CD14-positive monocyte (primary cell): ENCODE measurements around the gene LIPE. TPM values are rescaled to one million over a fixed set of nuclear protein-coding genes. Genes with fewer than 3 reads are reported as not detected.

Experiments used
- DNase-seq, 3 donors: peaks; one replicate each; pipeline ENCODE4 v3.0.0-alpha.2; 2011 to 2022
- H2AFZ ChIP-seq: 2 replicates; pipeline ENCODE4 v1.6.0; 2012; ENCODE audit warnings: mild to moderate bottlenecking, low read depth, low read length, inconsistent platforms; ENCODE audit not compliant: insufficient read depth, poor library complexity, severe bottlenecking
- H3K27ac ChIP-seq, 2 donors: 1 replicate in 1 of 2; 2 replicates in 1 of 2; pipeline ENCODE4 v1.5.1; 2012 to 2013; ENCODE audit warnings: low read length in 2 of 2, control low read depth in 1 of 2, inconsistent platforms in 1 of 2, low read depth in 1 of 2, mild to moderate bottlenecking in 1 of 2
- H3K27me3 ChIP-seq, 2 donors: one replicate each; pipeline versions ENCODE4 v1.6.0 to v1.6.1; 2011 to 2013; ENCODE audit warnings: low read length in 2 of 2; ENCODE audit not compliant: control insufficient read depth in 2 of 2, insufficient read depth in 2 of 2
- H3K36me3 ChIP-seq, 2 donors: replicated peaks in 1 of 2; 1 replicate in 1 of 2; 2 replicates in 1 of 2; pipeline versions ENCODE4 v1.5.1 to v1.6.1; 2012 to 2013; ENCODE audit warnings: low read length in 2 of 2, control low read depth in 1 of 2, inconsistent platforms in 1 of 2, mild to moderate bottlenecking in 1 of 2; ENCODE audit not compliant: insufficient read depth in 2 of 2, control insufficient read depth in 1 of 2
- H3K4me1 ChIP-seq, 2 donors: 1 replicate in 1 of 2; 2 replicates in 1 of 2; pipeline versions ENCODE4 v1.5.1 to v1.6.1; 2012 to 2013; ENCODE audit warnings: low read length in 2 of 2, control low read depth in 1 of 2, inconsistent platforms in 1 of 2, mild to moderate bottlenecking in 1 of 2, moderate library complexity in 1 of 2; ENCODE audit not compliant: insufficient read depth in 2 of 2, control insufficient read depth in 1 of 2
- H3K4me2 ChIP-seq: replicated peaks from 2 replicates; pipeline ENCODE3; 2012; ENCODE audit warnings: low read length, moderate library complexity, mild to moderate bottlenecking; ENCODE audit not compliant: poor library complexity, severe bottlenecking; ENCODE audit errors: extremely low read depth
- H3K4me3 ChIP-seq, 3 experiments: fragments of 200-600 bp in 1 of 3; sonication (generic) in 1 of 3; replicated peaks in 1 of 3; 1 replicate in 2 of 3; 2 replicates in 1 of 3; pipeline ENCODE4 v1.5.1; 2011 to 2013; ENCODE audit warnings: low read length in 3 of 3, mild to moderate bottlenecking in 3 of 3, control low read depth in 2 of 3, low read depth in 2 of 3, inconsistent platforms in 1 of 3, moderate library complexity in 1 of 3
- H3K79me2 ChIP-seq: 2 replicates; pipeline ENCODE4 v1.6.0; 2012; ENCODE audit warnings: mild to moderate bottlenecking, control low read depth, inconsistent platforms, low read length, moderate library complexity; ENCODE audit not compliant: insufficient read depth
- H3K9ac ChIP-seq: 2 replicates; pipeline ENCODE4 v1.6.0; 2017; ENCODE audit warnings: low read length, mild to moderate bottlenecking; ENCODE audit not compliant: insufficient read depth, poor library complexity, severe bottlenecking
- H3K9me3 ChIP-seq, 2 donors: replicated peaks in 1 of 2; 1 replicate in 1 of 2; 2 replicates in 1 of 2; pipeline versions ENCODE4 v1.5.1 to v1.6.1; 2012 to 2013; ENCODE audit warnings: low read length in 2 of 2, control low read depth in 1 of 2; ENCODE audit not compliant: control insufficient read depth in 1 of 2, insufficient read depth in 1 of 2
- H4K20me1 ChIP-seq: 2 replicates; pipeline ENCODE4 v1.6.0; 2012; ENCODE audit warnings: mild to moderate bottlenecking, low read length, control low read depth, moderate library complexity; ENCODE audit not compliant: insufficient read depth
- H3K27ac Mint-ChIP-seq, 7 donors: one replicate each; pipeline ENCODE4 v1.8.0; 2020; ENCODE audit warnings: mild to moderate bottlenecking in 7 of 7, mixed read lengths in 7 of 7, moderate library complexity in 6 of 7, inconsistent platforms in 2 of 7
- H3K27me3 Mint-ChIP-seq, 3 donors: one replicate each; pipeline ENCODE4 v1.8.0; 2021 to 2022; ENCODE audit warnings: low read depth in 3 of 3, mild to moderate bottlenecking in 3 of 3, mixed read lengths in 3 of 3, moderate library complexity in 3 of 3, inconsistent platforms in 1 of 3
- H3K36me3 Mint-ChIP-seq, 2 donors: one replicate each; pipeline ENCODE4 v1.8.0; 2020; ENCODE audit warnings: mixed read lengths in 2 of 2, inconsistent platforms in 1 of 2, mild to moderate bottlenecking in 1 of 2
- H3K4me1 Mint-ChIP-seq: one replicate; pipeline ENCODE4 v1.8.0; 2020; ENCODE audit warnings: mild to moderate bottlenecking, mixed read lengths
- H3K4me3 Mint-ChIP-seq, 2 donors: one replicate each; pipeline ENCODE4 v1.8.0; 2020; ENCODE audit warnings: mild to moderate bottlenecking in 2 of 2, mixed read lengths in 2 of 2, moderate library complexity in 1 of 2
- H3K9me3 Mint-ChIP-seq, 7 donors: one replicate each; pipeline ENCODE4 v1.8.0; 2020 to 2022; ENCODE audit warnings: mixed read lengths in 7 of 7, mild to moderate bottlenecking in 6 of 7, moderate library complexity in 6 of 7, inconsistent platforms in 2 of 7
- WGBS: methylation state at CpG from one replicate; pipeline ENCODE4 v1.1.5; 2013; ENCODE audit warnings: missing lambda C conversion rate; ENCODE audit not compliant: insufficient coverage; 5-methylcytosine and 5-hydroxymethylcytosine counted together
- intact Hi-C, 2 donors: fragments of 100-400 bp; cut with micrococcal nuclease; formaldehyde crosslinking; loops; one replicate each; pipeline versions ENCODE4 v1.15.0 to v1.15.1; 2023
- polyA plus RNA-seq, 3 donors: library from polyadenylated mRNA; depleted of rRNA in 1 of 3; unstranded in 2 of 3; stranded (reverse) in 1 of 3; fragments of 300-500 nt in 2 of 3; fragments of >200 nt in 1 of 3; fragmentation: Illumina TruSeq in 2 of 3; gene quantifications; 1 replicate in 2 of 3; 2 replicates in 1 of 3; pipeline ENCODE4 v1.2.3, GENCODE V29; 2012 to 2021
- TF ChIP-seq, protein P1 (sequence below): fragments of 200-600 bp; IDR thresholded peaks from one replicate; pipeline ENCODE4 v1.8.0; 2022; ENCODE audit warnings: antibody characterized with exemption, mild to moderate bottlenecking

Gene LIPE
- polyA plus RNA-seq, 3 donors = 0.31 TPM; not detected in 2

DNA sequence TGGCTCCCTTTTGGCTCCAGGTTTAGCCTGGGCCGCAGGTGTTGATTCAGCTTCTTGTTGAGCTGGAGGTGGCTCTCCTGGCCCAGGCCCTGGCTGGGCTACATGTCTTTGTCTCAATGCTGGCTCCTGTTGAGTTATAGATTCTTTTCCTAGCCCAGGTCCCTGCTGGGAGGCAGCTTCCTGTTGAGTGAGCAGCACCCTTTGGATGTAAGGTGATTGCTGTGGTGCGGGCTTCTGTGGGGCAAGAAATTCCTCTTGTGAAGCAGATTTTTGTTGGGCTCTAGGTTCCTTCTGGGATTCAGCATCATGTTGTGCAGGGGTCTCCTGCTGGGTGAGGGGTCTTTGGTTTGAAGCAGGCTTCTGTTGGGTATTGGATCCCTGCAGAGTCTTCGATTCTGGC lies 545 bp downstream of the LIPE start:
- no peak for DNase-seq
- peaks cover 36 to 52% (median 39%) of the 10 kb centered on the region in 3 donors for H3K27me3 Mint-ChIP-seq
- TF ChIP-seq, protein P1, sequence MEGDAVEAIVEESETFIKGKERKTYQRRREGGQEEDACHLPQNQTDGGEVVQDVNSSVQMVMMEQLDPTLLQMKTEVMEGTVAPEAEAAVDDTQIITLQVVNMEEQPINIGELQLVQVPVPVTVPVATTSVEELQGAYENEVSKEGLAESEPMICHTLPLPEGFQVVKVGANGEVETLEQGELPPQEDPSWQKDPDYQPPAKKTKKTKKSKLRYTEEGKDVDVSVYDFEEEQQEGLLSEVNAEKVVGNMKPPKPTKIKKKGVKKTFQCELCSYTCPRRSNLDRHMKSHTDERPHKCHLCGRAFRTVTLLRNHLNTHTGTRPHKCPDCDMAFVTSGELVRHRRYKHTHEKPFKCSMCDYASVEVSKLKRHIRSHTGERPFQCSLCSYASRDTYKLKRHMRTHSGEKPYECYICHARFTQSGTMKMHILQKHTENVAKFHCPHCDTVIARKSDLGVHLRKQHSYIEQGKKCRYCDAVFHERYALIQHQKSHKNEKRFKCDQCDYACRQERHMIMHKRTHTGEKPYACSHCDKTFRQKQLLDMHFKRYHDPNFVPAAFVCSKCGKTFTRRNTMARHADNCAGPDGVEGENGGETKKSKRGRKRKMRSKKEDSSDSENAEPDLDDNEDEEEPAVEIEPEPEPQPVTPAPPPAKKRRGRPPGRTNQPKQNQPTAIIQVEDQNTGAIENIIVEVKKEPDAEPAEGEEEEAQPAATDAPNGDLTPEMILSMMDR = no peak
- no peak overlapping the region for H3K9ac ChIP-seq
- intact Hi-C loops = no loop called here
- H3K4me1 Mint-ChIP-seq = peaks cover 29% of the 10 kb centered on the region
- no peak overlapping the region for H2AFZ ChIP-seq
- no peak overlapping the region for H3K4me2 ChIP-seq
- H3K27ac ChIP-seq = no peak overlapping the region
- peaks cover 23 to 25% of the 10 kb centered on the region in 2 donors for H3K4me1 ChIP-seq
- no peak overlapping the region for H3K4me3 Mint-ChIP-seq
- no peaks in the 10 kb centered on the region for H3K36me3 ChIP-seq
- 100% methylated on average over 2 of the region's 3 CpGs for WGBS
- H3K36me3 Mint-ChIP-seq = peaks cover 0 to 2% of the 10 kb centered on the region in 2 donors
- no peaks in the 10 kb centered on the region for H4K20me1 ChIP-seq
- H3K27ac Mint-ChIP-seq = no peak overlapping the region
- no peaks in the 10 kb centered on the region for H3K9me3 ChIP-seq
- H3K79me2 ChIP-seq = no peaks in the 10 kb centered on the region
- H3K9me3 Mint-ChIP-seq = peaks cover 0 to 17% (median 4%) of the 10 kb centered on the region in 7 donors
- H3K27me3 ChIP-seq = peaks cover 0 to 32% of the 10 kb centered on the region in 2 donors
- H3K4me3 ChIP-seq = no peak overlapping the region

DNA sequence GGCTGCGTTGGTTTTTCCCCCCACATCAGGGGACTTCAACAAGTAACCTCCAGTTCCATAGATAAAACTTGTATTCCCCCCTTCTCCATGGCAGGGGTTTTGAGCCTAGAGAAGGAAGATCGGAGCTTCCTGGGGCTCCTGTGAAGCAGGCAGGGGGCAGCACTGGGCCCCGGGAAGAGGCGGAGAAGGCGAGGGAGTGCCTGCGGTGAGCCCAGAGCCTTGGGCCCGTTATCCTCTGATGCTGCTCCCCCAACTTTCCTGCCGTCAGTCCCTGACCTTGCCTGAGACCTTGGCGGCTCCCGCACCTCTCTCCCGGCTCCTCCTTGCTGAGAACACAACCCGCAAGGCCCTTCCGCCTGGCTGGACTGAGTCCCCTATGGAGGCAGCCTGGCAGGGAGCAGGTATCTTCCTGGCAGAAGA lies 2.5 kb downstream of the LIPE start:
- peaks cover 38% of the 10 kb centered on the region for H3K4me1 Mint-ChIP-seq
- intact Hi-C loops = no loop called here
- Histone ChIP-seq H3K4me3 (no peak overlapping the region), H3K79me2 (no peaks in the 10 kb centered on the region), H3K9ac (no peak overlapping the region), H4K20me1 (no peaks in the 10 kb centered on the region), H3K36me3 (no peaks in the 10 kb centered on the region), H3K4me1 (peaks cover 23 to 37% of the 10 kb centered on the region in 2 donors), H3K4me2 (no peak overlapping the region), H3K27me3 (peaks cover 0 to 34% of the 10 kb centered on the region in 2 donors), H3K9me3 (no peaks in the 10 kb centered on the region), H2AFZ (no peak overlapping the region), H3K27ac (no peak overlapping the region)
- peaks cover 0 to 2% of the 10 kb centered on the region in 2 donors for H3K36me3 Mint-ChIP-seq
- TF ChIP-seq, protein P1 = no peak
- WGBS = 95% methylated on average over 11 of the region's 13 CpGs
- no peak overlapping the region for H3K27ac Mint-ChIP-seq
- H3K9me3 Mint-ChIP-seq = peaks cover 0 to 17% (median 6%) of the 10 kb centered on the region in 7 donors
- H3K4me3 Mint-ChIP-seq = peak overlapping the region in 1 of 2 donors; percentile 92
- no peak for DNase-seq
- peaks cover 39 to 54% (median 44%) of the 10 kb centered on the region in 3 donors for H3K27me3 Mint-ChIP-seq
